ENCODE data around the gene SMDT1. TPM values are rescaled to one million over a fixed set of nuclear protein-coding genes. Genes with fewer than 3 reads are reported as not detected.

Gene SMDT1
- total RNA-seq, 3 donors from 2014 or later (not counting 1 experiment from before 2014, with no cell fraction given) = 37.7 to 51.0 (median 45.1) TPM

- Mint-ChIP-seq H3K4me3 (no peak overlapping the region), H3K27ac (no peak overlapping the region), H3K9me3 (no peaks in the 10 kb centered on the region), H3K36me3 (no peaks in the 10 kb centered on the region), H3K4me1 (peaks cover 9 to 21% of the 10 kb centered on the region in 2 donors), H3K27me3 (ENCODE audit: low read depth in 2 of 2) (no peaks in the 10 kb centered on the region)
- TF ChIP-seq CTCF (IDR thresholded peaks at IDR 0.05) = no peak
- H3K4me3 ChIP-seq (ENCODE audit: low read length) = no peak overlapping the region
- H3K27ac ChIP-seq (ENCODE audit: low read length) = no peak overlapping the region
- H3K4me1 ChIP-seq (ENCODE audit: control insufficient read depth, insufficient read depth, low read length) = peaks cover 16% of the 10 kb centered on the region
- no peak for DNase-seq
- no peak for ATAC-seq
- H3K9me3 ChIP-seq (ENCODE audit: control insufficient read depth, insufficient read depth, low read length) = no peaks in the 10 kb centered on the region
- H3K27me3 ChIP-seq (ENCODE audit: control insufficient read depth, insufficient read depth, low read length) = no peaks in the 10 kb centered on the region
- WGBS (ENCODE audit: insufficient coverage) = 95% methylated on average over 7 of the region's 7 CpGs
- intact Hi-C loops (cut with micrococcal nuclease) = no loop called here
- H3K36me3 ChIP-seq (ENCODE audit: control insufficient read depth, insufficient read depth, low read length) = peaks cover 15% of the 10 kb centered on the region
Measured at GRCh38 chr22:42066126-42066761, 13.3 kb upstream of the SMDT1 start.

- ATAC-seq (no peak), DNase-seq (no peak)
- no peaks in the 10 kb centered on the region for H3K9me3 Mint-ChIP-seq
- H3K27me3 Mint-ChIP-seq (ENCODE audit: low read depth in 2 of 2) = no peaks in the 10 kb centered on the region
- no peaks in the 10 kb centered on the region for H3K36me3 Mint-ChIP-seq
- Histone ChIP-seq H3K4me3 (ENCODE audit: low read length) (no peak overlapping the region), H3K27ac (ENCODE audit: low read length) (no peak overlapping the region), H3K36me3 (ENCODE audit: control insufficient read depth, insufficient read depth, low read length) (peaks cover 12% of the 10 kb centered on the region), H3K4me1 (ENCODE audit: control insufficient read depth, insufficient read depth, low read length) (peaks cover 23% of the 10 kb centered on the region), H3K27me3 (ENCODE audit: control insufficient read depth, insufficient read depth, low read length) (no peaks in the 10 kb centered on the region), H3K9me3 (ENCODE audit: control insufficient read depth, insufficient read depth, low read length) (no peaks in the 10 kb centered on the region)
- intact Hi-C loops (cut with micrococcal nuclease) = no loop called here
- H3K4me3 Mint-ChIP-seq = no peak overlapping the region
- no peak for TF ChIP-seq CTCF (IDR thresholded peaks at IDR 0.05)
- WGBS (ENCODE audit: insufficient coverage) = 99% methylated on average over 10 of the region's 10 CpGs
- H3K27ac Mint-ChIP-seq = no peak overlapping the region
- H3K4me1 Mint-ChIP-seq = peaks cover 14 to 27% of the 10 kb centered on the region in 2 donors
Measured at GRCh38 chr22:42066937-42067336, 12.6 kb upstream of the SMDT1 start.

GRCh38 chr22:42067671-42068251, 11.7 kb upstream of the SMDT1 start:
- Histone ChIP-seq H3K36me3 (ENCODE audit: control insufficient read depth, insufficient read depth, low read length) (peaks cover 8% of the 10 kb centered on the region), H3K4me1 (ENCODE audit: control insufficient read depth, insufficient read depth, low read length) (peaks cover 23% of the 10 kb centered on the region), H3K9me3 (ENCODE audit: control insufficient read depth, insufficient read depth, low read length) (no peaks in the 10 kb centered on the region), H3K27ac (ENCODE audit: low read length) (no peak overlapping the region), H3K4me3 (ENCODE audit: low read length) (no peak overlapping the region), H3K27me3 (ENCODE audit: control insufficient read depth, insufficient read depth, low read length) (no peaks in the 10 kb centered on the region)
- H3K4me3 Mint-ChIP-seq = no peak overlapping the region
- WGBS (ENCODE audit: insufficient coverage) = 90% methylated on average over 14 of the region's 14 CpGs
- H3K4me1 Mint-ChIP-seq = peaks cover 14 to 27% of the 10 kb centered on the region in 2 donors
- ATAC-seq = no peak
- intact Hi-C loops (cut with micrococcal nuclease) = no loop called here
- no peaks in the 10 kb centered on the region for H3K9me3 Mint-ChIP-seq
- H3K27ac Mint-ChIP-seq = no peak overlapping the region
- H3K27me3 Mint-ChIP-seq (ENCODE audit: low read depth in 2 of 2) = no peaks in the 10 kb centered on the region
- no peak for TF ChIP-seq CTCF (IDR thresholded peaks at IDR 0.05)
- DNase-seq = no peak
- H3K36me3 Mint-ChIP-seq = no peaks in the 10 kb centered on the region

Measured in natural killer cell (primary cell).